Testis (tissue), 3 donors: ENCODE measurements around the gene EMCN. TPM values are rescaled to one million over a fixed set of nuclear protein-coding genes. Genes with fewer than 3 reads are reported as not detected.

ENCODE experiments used
- DNase-seq: peaks from one replicate; pipeline ENCODE4 v3.0.0-alpha.2; 2019
- H3K27ac ChIP-seq, 2 donors: fragments of 200-600 bp; sonication (generic); one replicate each; pipeline ENCODE4 v1.5.1; 2019
- H3K27me3 ChIP-seq: fragments of 200-600 bp; sonication (generic); one replicate; pipeline ENCODE4 v1.5.1; 2019
- H3K36me3 ChIP-seq: fragments of 200-600 bp; sonication (generic); one replicate; pipeline ENCODE4 v1.5.1; 2017; ENCODE audit warnings: low read depth; ENCODE audit errors: missing control alignments
- H3K4me1 ChIP-seq: fragments of 200-600 bp; sonication (generic); one replicate; pipeline ENCODE4 v1.5.1; 2019
- H3K4me3 ChIP-seq, 2 donors: fragments of 200-600 bp; sonication (generic); one replicate each; pipeline ENCODE4 v1.5.1; 2017 to 2019
- H3K9me3 ChIP-seq: fragments of 200-600 bp; sonication (generic); one replicate; pipeline ENCODE4 v1.5.1; 2017
- CTCF ChIP-seq, 3 experiments: fragments of 450-650 bp in 2 of 3; fragments of 200-600 bp in 1 of 3; sonication (generic) in 1 of 3; IDR thresholded peaks; one replicate each; pipeline ENCODE4 v1.5.1; 2016 to 2019; ENCODE audit warnings: antibody characterized with exemption in 3 of 3, mild to moderate bottlenecking in 2 of 3, moderate library complexity in 1 of 3
- POLR2A ChIP-seq: fragments of 450-650 bp; IDR thresholded peaks from one replicate; pipeline ENCODE4 v1.6.1; 2017; ENCODE audit warnings: antibody characterized with exemption, mild to moderate bottlenecking, moderate library complexity
- WGBS, 2 donors: methylation state at CpG; one replicate each; pipeline ENCODE4 v1.1.5; 2018; 5-methylcytosine and 5-hydroxymethylcytosine counted together
- intact Hi-C: fragments of 100-400 bp; cut with DNase I; formaldehyde crosslinking; loops from one replicate; pipeline ENCODE4 v1.15.1; 2023; ENCODE audit warnings: low total_unique reads
- polyA plus RNA-seq: library from polyadenylated mRNA; stranded (reverse); fragments of 350-450 nt; fragmentation: Illumina TruSeq; extraction: RNeasy Lipid Tissue Mini Kit (QIAGEN cat#74804); gene quantifications from one replicate; pipeline ENCODE4 v1.2.3, GENCODE V29; 2014; ENCODE audit warnings: low read depth, low replicate concordance; ENCODE audit not compliant: insufficient read depth
- total RNA-seq, 2 donors: library from RNA; depleted of rRNA; stranded (reverse); fragments of >200 nt; gene quantifications; one replicate each; pipeline ENCODE4 v1.2.3, GENCODE V29; 2016

EMCN gene
- total and polyA plus RNA-seq, 3 donors from 2014 or later: 5.6 to 7.4 (median 5.8) TPM

GRCh38 chr4:100420571-100420970 is 97.3 kb downstream of the EMCN start:
- Histone ChIP-seq H3K4me3 (no peak overlapping the region), H3K9me3 (no peaks in the 10 kb centered on the region), H3K36me3 (no peaks in the 10 kb centered on the region), H3K4me1 (no peaks in the 10 kb centered on the region), H3K27me3 (no peaks in the 10 kb centered on the region), H3K27ac (no peak overlapping the region)
- TF ChIP-seq POLR2A: no peak
- TF ChIP-seq CTCF (IDR thresholded peaks at IDR 0.05): no peak
- 26 to 36% methylated on average over 2 of the region's 2 CpGs for WGBS, 2 donors
- no peak for DNase-seq
- intact Hi-C loops: no loop called here

DNA sequence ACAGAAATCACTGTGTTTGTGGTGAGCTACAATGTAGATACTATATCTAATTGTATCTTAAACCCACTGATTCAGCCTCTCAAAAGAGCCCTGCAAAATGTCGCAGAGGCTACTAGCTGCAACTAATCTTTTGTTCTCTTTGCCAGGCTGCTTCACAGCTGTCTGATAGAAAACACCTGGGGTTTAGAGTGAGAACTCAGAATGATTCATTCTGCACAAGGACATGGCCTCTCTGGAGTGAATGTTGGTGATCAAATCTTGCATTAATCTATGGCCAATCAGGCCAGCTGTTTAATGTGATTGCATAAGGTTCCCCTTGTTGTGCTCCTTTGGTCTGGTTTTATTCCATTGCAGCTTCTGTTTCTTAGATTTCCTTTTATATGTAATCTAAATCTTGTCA is 100.3 kb downstream of the EMCN start:
- intact Hi-C loops: no loop called here
- WGBS, 2 donors: 24 to 33% methylated on average over 1 of the region's 1 CpG
- TF ChIP-seq POLR2A: no peak
- TF ChIP-seq CTCF (IDR thresholded peaks at IDR 0.05): no peak
- H3K9me3 ChIP-seq: no peaks in the 10 kb centered on the region
- H3K36me3 ChIP-seq: no peaks in the 10 kb centered on the region
- no peak overlapping the region for H3K4me3 ChIP-seq
- no peak overlapping the region for H3K27ac ChIP-seq
- no peak for DNase-seq
- H3K4me1 ChIP-seq: no peaks in the 10 kb centered on the region
- no peaks in the 10 kb centered on the region for H3K27me3 ChIP-seq

- H3K27ac ChIP-seq: no peak overlapping the region
- 90% methylated on average over 3 of the region's 3 CpGs for WGBS, 2 donors
- H3K36me3 ChIP-seq: no peaks in the 10 kb centered on the region
- no peaks in the 10 kb centered on the region for H3K9me3 ChIP-seq
- intact Hi-C loops: no loop called here
- no peak overlapping the region for H3K4me3 ChIP-seq
- no peaks in the 10 kb centered on the region for H3K27me3 ChIP-seq
- no peaks in the 10 kb centered on the region for H3K4me1 ChIP-seq
- TF ChIP-seq POLR2A (no peak), CTCF (IDR thresholded peaks at IDR 0.05) (no peak)
- no peak for DNase-seq
Observed at GRCh38 chr4:100414016-100414790, 103.6 kb downstream of the EMCN start.

- no peak for DNase-seq
- H3K4me1 ChIP-seq: no peaks in the 10 kb centered on the region
- H3K27me3 ChIP-seq: no peaks in the 10 kb centered on the region
- no peak overlapping the region for H3K4me3 ChIP-seq
- no peaks in the 10 kb centered on the region for H3K9me3 ChIP-seq
- no peak for TF ChIP-seq POLR2A
- no peak for TF ChIP-seq CTCF (IDR thresholded peaks at IDR 0.05)
- H3K36me3 ChIP-seq: no peaks in the 10 kb centered on the region
- intact Hi-C loops: no loop called here
- no peak overlapping the region for H3K27ac ChIP-seq
- WGBS, 2 donors: 92 to 93% methylated on average over 1 of the region's 1 CpG
Observed at GRCh38 chr4:100391863-100392262, 126.0 kb downstream of the EMCN start.

GRCh38 chr4:100391086-100391485 is 126.7 kb downstream of the EMCN start:
- 72 to 95% methylated on average over 1 of the region's 1 CpG for WGBS, 2 donors

More at GRCh38 chr4:100391086-100391485, 126.7 kb downstream of the EMCN start:
- H3K36me3 ChIP-seq: no peaks in the 10 kb centered on the region
- H3K27ac ChIP-seq: no peak overlapping the region
- intact Hi-C loops: no loop called here
- H3K27me3 ChIP-seq: no peaks in the 10 kb centered on the region
- H3K9me3 ChIP-seq: no peaks in the 10 kb centered on the region
- DNase-seq: no peak
- no peaks in the 10 kb centered on the region for H3K4me1 ChIP-seq
- H3K4me3 ChIP-seq: no peak overlapping the region
- TF ChIP-seq POLR2A (no peak), CTCF (IDR thresholded peaks at IDR 0.05) (no peak)
